Erythroblast (primary cell): ENCODE data around the gene ADAMTS16.

ENCODE experiments used
- GATA1 ChIP-seq: IDR thresholded peaks from 2 replicates; pipeline ENCODE4 v1.6.1; 2011; ENCODE audit warnings: low read depth, mild to moderate bottlenecking, control low read depth, low read length, moderate library complexity
- POLR2A ChIP-seq: IDR thresholded peaks from 2 replicates; pipeline ENCODE4 v1.6.1; 2011; ENCODE audit warnings: mild to moderate bottlenecking, low read length

DNA sequence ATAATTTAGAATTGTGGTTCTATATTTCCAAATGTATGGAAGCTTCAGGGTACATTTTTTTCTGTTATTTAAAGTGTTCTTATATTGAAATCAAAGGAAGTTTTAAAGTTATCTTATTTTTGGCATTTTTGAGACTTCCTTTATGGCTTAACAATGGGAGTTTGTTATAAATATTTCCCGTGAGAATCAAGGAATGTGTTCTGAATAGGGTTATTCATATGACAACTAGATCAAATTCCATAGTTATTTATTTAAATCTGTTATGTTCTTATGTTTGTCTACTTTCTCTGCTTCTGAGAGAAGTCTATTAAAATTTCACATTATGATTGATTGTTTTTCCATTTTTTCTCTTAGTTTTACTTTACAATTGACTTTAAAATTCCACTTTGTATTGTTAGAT lies 135.1 kb downstream of the ADAMTS16 start:
- TF ChIP-seq POLR2A = no peak
- no peak for TF ChIP-seq GATA1
